Fibroblast of pulmonary artery (primary cell): ENCODE measurements around the gene PRKG1.
A peak's percentile ranks its signal among the peaks of the same experiment; 100 is the strongest.
"Not testable (repeated sequence)": the region's sequence is repeated elsewhere in the genome, so short reads cannot be mapped to it uniquely, and the experiment has no call there.

Experiments
- DNase-seq: peaks from one replicate; pipeline ENCODE4 v3.0.0-alpha.2; 2010; ENCODE audit warnings: low read depth
- H3K4me3 ChIP-seq: replicated peaks from 2 replicates; pipeline ENCODE4 v1.5.1; 2011; ENCODE audit warnings: low read depth, mild to moderate bottlenecking, control low read depth, low read length, moderate library complexity
- TF ChIP-seq, protein P1 (sequence below): IDR thresholded peaks from 2 replicates; pipeline ENCODE4 v1.5.1; 2011; ENCODE audit warnings: mild to moderate bottlenecking, control low read depth, low read length, inconsistent platforms; ENCODE audit errors: missing control alignments

The PRKG1 gene

GRCh38 chr10:51552879-51553278 is 478.6 kb downstream of the PRKG1 start:
- no peak for DNase-seq
- H3K4me3 ChIP-seq, result no peak overlapping the region
- TF ChIP-seq, protein P1, sequence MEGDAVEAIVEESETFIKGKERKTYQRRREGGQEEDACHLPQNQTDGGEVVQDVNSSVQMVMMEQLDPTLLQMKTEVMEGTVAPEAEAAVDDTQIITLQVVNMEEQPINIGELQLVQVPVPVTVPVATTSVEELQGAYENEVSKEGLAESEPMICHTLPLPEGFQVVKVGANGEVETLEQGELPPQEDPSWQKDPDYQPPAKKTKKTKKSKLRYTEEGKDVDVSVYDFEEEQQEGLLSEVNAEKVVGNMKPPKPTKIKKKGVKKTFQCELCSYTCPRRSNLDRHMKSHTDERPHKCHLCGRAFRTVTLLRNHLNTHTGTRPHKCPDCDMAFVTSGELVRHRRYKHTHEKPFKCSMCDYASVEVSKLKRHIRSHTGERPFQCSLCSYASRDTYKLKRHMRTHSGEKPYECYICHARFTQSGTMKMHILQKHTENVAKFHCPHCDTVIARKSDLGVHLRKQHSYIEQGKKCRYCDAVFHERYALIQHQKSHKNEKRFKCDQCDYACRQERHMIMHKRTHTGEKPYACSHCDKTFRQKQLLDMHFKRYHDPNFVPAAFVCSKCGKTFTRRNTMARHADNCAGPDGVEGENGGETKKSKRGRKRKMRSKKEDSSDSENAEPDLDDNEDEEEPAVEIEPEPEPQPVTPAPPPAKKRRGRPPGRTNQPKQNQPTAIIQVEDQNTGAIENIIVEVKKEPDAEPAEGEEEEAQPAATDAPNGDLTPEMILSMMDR, result no peak

GRCh38 chr10:51564896-51565510 is 490.7 kb downstream of the PRKG1 start:
- H3K4me3 ChIP-seq, result no peak overlapping the region
- DNase-seq, result no peak
- TF ChIP-seq, protein P1, result no peak

DNA sequence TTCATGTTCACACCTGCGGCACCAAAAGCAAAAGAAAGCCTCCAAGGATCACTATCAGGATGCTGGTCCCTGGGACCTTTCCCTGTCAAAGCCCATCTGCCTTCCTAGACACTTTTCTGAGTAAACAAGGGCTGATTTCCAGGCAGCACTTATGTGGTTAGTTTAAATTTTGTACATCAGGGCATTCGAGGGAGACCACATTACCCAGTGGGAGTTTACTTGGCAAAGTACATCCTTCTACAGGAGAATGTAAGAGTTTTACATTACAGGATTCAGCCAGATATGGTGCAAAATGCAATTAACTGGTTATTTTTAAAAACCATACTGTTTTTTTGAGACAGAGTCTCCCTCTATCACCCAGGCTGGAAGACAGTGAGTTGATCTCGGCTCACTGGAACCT is 493.0 kb downstream of the PRKG1 start:
- DNase-seq, result no peak
- TF ChIP-seq, protein P1, result no peak
- H3K4me3 ChIP-seq, result no peak overlapping the region

- no peak for DNase-seq
- TF ChIP-seq, protein P1, result no peak
- no peak overlapping the region for H3K4me3 ChIP-seq
Measured at GRCh38 chr10:51569467-51569866, 495.2 kb downstream of the PRKG1 start.

GRCh38 chr10:51574248-51575048 is 500.2 kb downstream of the PRKG1 start:
- TF ChIP-seq, protein P1, result no peak
- peak; percentile 9 for DNase-seq
- no peak overlapping the region for H3K4me3 ChIP-seq

GRCh38 chr10:51581196-51581595 is 506.9 kb downstream of the PRKG1 start:
- H3K4me3 ChIP-seq, DNase-seq: not testable (repeated sequence)

DNA sequence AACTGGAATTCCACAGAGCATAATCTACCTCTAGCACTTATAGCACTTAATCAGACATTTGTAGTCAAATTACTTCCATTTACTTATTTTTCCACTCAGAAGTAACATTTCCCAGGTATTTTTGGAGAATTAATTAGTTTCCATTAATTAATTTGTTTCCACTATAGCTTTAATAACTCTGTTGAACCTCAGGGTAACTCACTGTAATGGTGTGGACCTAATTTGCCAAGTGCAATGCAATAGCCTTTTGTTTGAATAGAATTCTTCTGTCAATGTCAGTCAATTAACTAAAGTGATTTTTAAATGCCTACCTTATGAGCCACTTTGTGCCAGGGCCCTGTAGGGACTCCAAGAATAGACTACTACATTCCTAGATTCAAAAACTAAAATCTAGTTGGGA is 509.7 kb downstream of the PRKG1 start:
- no peak for DNase-seq
- TF ChIP-seq, protein P1, result no peak
- no peak overlapping the region for H3K4me3 ChIP-seq
